Endothelial cell of umbilical vein (primary cell): ENCODE results near the gene CCDC80. TPM values are rescaled to one million over a fixed set of nuclear protein-coding genes. Genes with fewer than 3 reads are reported as not detected.

Source experiments
- BruUV-seq: library from RNA; stranded (reverse); fragments of 400-500 nt; replicated peaks from 2 replicates; lab custom pipeline; 2021; lab: Mats Ljungman, UMichigan
- CTCF ChIA-PET: fragments of 300-600, 350-600 bp; sonication (Branson Sonifier 250); formaldehyde crosslinking; loops from one replicate; lab custom pipeline; 2021; ENCODE audit warnings: antibody characterized with exemption, inconsistent platforms; lab: Charles Lee
- POLR2A ChIA-PET: fragments of 300-600, 350-600 bp; sonication (Branson Sonifier 250); formaldehyde crosslinking; loops from one replicate; lab custom pipeline; 2021; ENCODE audit warnings: antibody characterized with exemption, inconsistent platforms; lab: Charles Lee
- DNase-seq: peaks from one replicate; pipeline ENCODE4 v3.0.0-alpha.2; 2011; ENCODE audit warnings: low read depth, low spot score
- FAIRE-seq: peaks from 2 replicates; lab custom pipeline; 2011; peaks lifted over from hg19 to GRCh38; lab: Jason Lieb, UNC
- H2AFZ ChIP-seq: 2 replicates; pipeline ENCODE4 v1.6.0; 2012; ENCODE audit warnings: low read depth, low read length, control low read depth, inconsistent platforms
- H3K27ac ChIP-seq: 2 replicates; pipeline ENCODE4 v1.5.1; 2011; ENCODE audit warnings: low read depth, mild to moderate bottlenecking, control low read depth, low read length, moderate library complexity; ENCODE audit not compliant: insufficient read depth
- H3K27me3 ChIP-seq, 2 experiments: 2 replicates each; pipeline versions ENCODE4 v1.6.0 to v1.6.1; 2011; ENCODE audit warnings: low read length in 2 of 2, mixed read lengths in 1 of 2; ENCODE audit not compliant: control insufficient read depth in 2 of 2, insufficient read depth in 2 of 2
- H3K36me3 ChIP-seq, 2 experiments: 2 replicates in 1 of 2; 3 replicates in 1 of 2; pipeline ENCODE4 v1.5.1; 2011; ENCODE audit warnings: low read length in 2 of 2, mild to moderate bottlenecking in 1 of 2, moderate library complexity in 1 of 2; ENCODE audit not compliant: control insufficient read depth in 2 of 2, insufficient read depth in 2 of 2; ENCODE audit errors: extremely low read depth in 1 of 2
- H3K4me1 ChIP-seq: 3 replicates; pipeline ENCODE4 v1.5.1; 2011; ENCODE audit warnings: mild to moderate bottlenecking, low read length; ENCODE audit not compliant: control insufficient read depth, insufficient read depth; ENCODE audit errors: extremely low read depth
- H3K4me2 ChIP-seq: 2 replicates; pipeline ENCODE4 v1.6.1; 2011; ENCODE audit warnings: low read length, control low read depth, mixed read lengths; ENCODE audit not compliant: insufficient read depth
- H3K4me3 ChIP-seq, 3 experiments: fragments of 200-600 bp in 1 of 3; sonication (generic), shearing (Covaris generic) in 1 of 3; replicated peaks in 1 of 3; 2 replicates each; pipeline ENCODE4 v1.5.1; 2011 to 2016; ENCODE audit warnings: control low read depth in 3 of 3, low read length in 3 of 3, mild to moderate bottlenecking in 2 of 3, inconsistent platforms in 1 of 3, low read depth in 1 of 3, moderate library complexity in 1 of 3; ENCODE audit not compliant: insufficient read depth in 1 of 3
- H3K79me2 ChIP-seq: 2 replicates; pipeline ENCODE4 v1.6.0; 2012; ENCODE audit warnings: low read length, inconsistent platforms; ENCODE audit not compliant: control insufficient read depth, insufficient read depth
- H3K9ac ChIP-seq: replicated peaks from 2 replicates; pipeline ENCODE3; 2011; ENCODE audit warnings: low read length, control low read depth; ENCODE audit not compliant: insufficient read depth; ENCODE audit errors: extremely low read depth
- H3K9me1 ChIP-seq: replicated peaks from 3 replicates; pipeline ENCODE4 v1.6.0; 2011; ENCODE audit warnings: mild to moderate bottlenecking, low read length; ENCODE audit not compliant: control insufficient read depth, insufficient read depth; ENCODE audit errors: extremely low read depth
- H3K9me3 ChIP-seq: replicated peaks from 2 replicates; pipeline ENCODE4 v1.5.1; 2012; ENCODE audit warnings: low read length, inconsistent platforms; ENCODE audit not compliant: control insufficient read depth, insufficient read depth
- H4K20me1 ChIP-seq: replicated peaks from 2 replicates; pipeline ENCODE3; 2011; ENCODE audit warnings: mild to moderate bottlenecking, low read length; ENCODE audit not compliant: control insufficient read depth, insufficient read depth; ENCODE audit errors: extremely low read depth
- CTCF ChIP-seq, 2 donors: IDR thresholded peaks; 1 replicate in 1 of 2; 2 replicates in 1 of 2; pipeline ENCODE4 v1.5.1; 2011; ENCODE audit warnings: low read length in 2 of 2, mild to moderate bottlenecking in 2 of 2, moderate library complexity in 2 of 2, control low read depth in 1 of 2, inconsistent platforms in 1 of 2, low read depth in 1 of 2; ENCODE audit not compliant: insufficient read depth in 1 of 2; ENCODE audit errors: extremely low read depth in 1 of 2
- EZH2 ChIP-seq: IDR thresholded peaks from 2 replicates; pipeline ENCODE4 v1.6.1; 2012; ENCODE audit warnings: borderline replicate concordance, low read depth, mild to moderate bottlenecking, moderate library complexity, low read length, inconsistent platforms; ENCODE audit not compliant: severe bottlenecking
- FOS ChIP-seq: IDR thresholded peaks from 2 replicates; pipeline ENCODE4 v1.6.1; 2011; ENCODE audit warnings: mild to moderate bottlenecking, low read length, moderate library complexity, borderline replicate concordance; ENCODE audit not compliant: insufficient read depth
- GATA2 ChIP-seq: IDR thresholded peaks from 2 replicates; pipeline ENCODE4 v1.7.0; 2011; ENCODE audit warnings: low read depth, mild to moderate bottlenecking, moderate library complexity, mixed read lengths, low read length; ENCODE audit not compliant: insufficient read length, insufficient read depth
- JUN ChIP-seq: IDR thresholded peaks from 2 replicates; pipeline ENCODE4 v1.6.1; 2011; ENCODE audit warnings: borderline replicate concordance, low read depth; ENCODE audit not compliant: insufficient read length, insufficient read depth
- MYC ChIP-seq: IDR thresholded peaks from one replicate; pipeline ENCODE4 v1.6.1; 2011; ENCODE audit warnings: mild to moderate bottlenecking, low read depth, low read length
- POLR2A ChIP-seq: IDR thresholded peaks from 2 replicates; pipeline ENCODE4 v1.6.1; 2012; ENCODE audit warnings: low read depth, mild to moderate bottlenecking, control low read depth, low read length
- POLR2AphosphoS5 ChIP-seq: IDR thresholded peaks from 2 replicates; pipeline ENCODE4 v1.6.1; 2012; ENCODE audit warnings: low read depth, mild to moderate bottlenecking, control low read depth, low read length, moderate library complexity; ENCODE audit not compliant: insufficient read depth
- dilution Hi-C: fragments of 300-500 bp; cut with MboI; formaldehyde crosslinking; loops from one replicate; pipeline ENCODE4 v1.15.0; 2019; ENCODE audit warnings: low sequenced_read_pairs; ENCODE audit not compliant: extremely low pct_ligation_motif_present
- intact Hi-C: fragments of 100-400 bp; cut with micrococcal nuclease; formaldehyde crosslinking; loops from one replicate; pipeline ENCODE4 v1.10.0; 2022
- polyA plus RNA-seq, 4 experiments: library from polyadenylated mRNA; depleted of rRNA in 3 of 4; stranded (reverse) in 3 of 4; unstranded in 1 of 4; fragments of >200 nt; gene quantifications; 2 replicates each; pipeline versions ENCODE4 v1.2.1 to v1.2.3, GENCODE V29; 2011 to 2012; ENCODE audit warnings: missing spikeins in 1 of 4
- total RNA-seq: library from RNA; stranded (reverse); gene quantifications from 2 replicates; pipeline ENCODE4 v1.2.3, GENCODE V29; 2021
- TF ChIP-seq, protein P1 (sequence below): IDR thresholded peaks from 2 replicates; pipeline ENCODE4 v1.6.1; 2011; ENCODE audit not compliant: insufficient read depth, insufficient read length

The CCDC80 gene
- total and polyA plus RNA-seq, 2 donors (not counting 3 experiments of a cell fraction or from before 2014, with no cell fraction given) = 28.4 to 77.2 TPM

DNA sequence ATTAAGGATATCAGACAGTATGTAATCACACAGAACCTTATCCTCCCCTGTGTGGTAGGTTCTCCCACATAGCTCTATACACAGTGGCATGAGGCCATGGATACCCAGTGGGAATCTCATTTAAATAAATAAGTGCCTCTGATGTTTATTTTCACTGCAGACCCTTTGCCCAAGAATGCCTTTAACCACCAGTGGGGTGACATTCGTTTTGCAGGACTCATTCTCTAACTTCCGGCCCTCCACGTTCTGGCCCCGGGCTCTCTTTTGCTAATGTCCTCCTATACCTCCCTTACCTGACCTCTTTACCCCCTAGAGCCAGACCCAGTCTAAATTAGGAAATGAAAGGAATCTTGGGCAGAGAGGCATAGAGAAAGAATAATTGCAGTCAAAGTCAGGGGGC lies 8.3 kb downstream of the CCDC80 start:
- Histone ChIP-seq H3K9me1 (no peaks in the 10 kb centered on the region), H2AFZ (no peak overlapping the region), H3K36me3 (no peaks in the 10 kb centered on the region), H3K4me1 (peaks cover 43% of the 10 kb centered on the region), H4K20me1 (no peaks in the 10 kb centered on the region), H3K9ac (no peak overlapping the region), H3K27me3 (no peaks in the 10 kb centered on the region), H3K4me3 (no peak overlapping the region), H3K79me2 (no peaks in the 10 kb centered on the region), H3K27ac (no peak overlapping the region), H3K9me3 (no peaks in the 10 kb centered on the region), H3K4me2 (no peak overlapping the region)
- dilution Hi-C loops (no loop called here), intact Hi-C loops (no loop called here)
- TF ChIP-seq JUN (no peak), POLR2A (no peak), FOS (no peak), GATA2 (no peak), POLR2AphosphoS5 (no peak), EZH2 (no peak)
- TF ChIP-seq, protein P1, sequence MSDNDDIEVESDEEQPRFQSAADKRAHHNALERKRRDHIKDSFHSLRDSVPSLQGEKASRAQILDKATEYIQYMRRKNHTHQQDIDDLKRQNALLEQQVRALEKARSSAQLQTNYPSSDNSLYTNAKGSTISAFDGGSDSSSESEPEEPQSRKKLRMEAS = no peak
- POLR2A ChIA-PET = interaction anchor here (1.3 kb wide), 1 partner anchor 27 kb away, joined by 3 read pairs; no protein-coding TSS in a partner anchor
- CTCF ChIA-PET = interaction anchor here (1.0 to 3.2 kb wide), 2 partner anchors 10 to 26 kb away, joined by 3 to 10 read pairs; no protein-coding TSS in a partner anchor
- no peak for FAIRE-seq
- BruUV-seq = no TSS peak
- no peak for DNase-seq

DNA sequence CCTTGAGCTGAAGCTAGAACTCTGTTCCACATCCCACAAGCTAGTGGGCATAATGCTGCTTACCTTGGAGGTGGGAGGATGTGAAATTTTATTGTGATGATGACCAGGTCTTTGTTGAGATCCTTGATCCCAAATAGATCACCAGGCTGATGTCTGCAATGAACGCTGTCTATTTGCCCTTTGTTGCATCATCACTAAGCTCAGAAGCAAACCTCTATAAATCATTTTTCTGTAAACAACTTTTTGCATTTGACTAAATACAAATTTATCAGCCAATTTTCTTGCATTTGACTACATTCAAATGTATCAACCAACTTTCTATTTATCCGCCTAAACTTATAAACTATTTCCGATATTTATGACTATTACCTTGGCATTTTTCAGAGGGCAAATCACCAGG lies 9.7 kb downstream of the CCDC80 start:
- H3K9me1 ChIP-seq = no peaks in the 10 kb centered on the region
- H3K4me1 ChIP-seq = peaks cover 47% of the 10 kb centered on the region
- no peak overlapping the region for H3K9ac ChIP-seq
- ChIA-PET CTCF (interaction anchor here (1.2 to 3.2 kb wide), 5 partner anchors 9 to 183 kb away, joined by 3 to 10 read pairs (median 3); no protein-coding TSS in a partner anchor), POLR2A (no interaction called here)
- H3K4me2 ChIP-seq = no peak overlapping the region
- H3K4me3 ChIP-seq = no peak overlapping the region
- H4K20me1 ChIP-seq = no peaks in the 10 kb centered on the region
- no peaks in the 10 kb centered on the region for H3K27me3 ChIP-seq
- H3K27ac ChIP-seq = no peak overlapping the region
- no TSS peak for BruUV-seq
- H3K79me2 ChIP-seq = no peaks in the 10 kb centered on the region
- no peak for TF ChIP-seq GATA2
- TF ChIP-seq FOS = no peak
- no peak for TF ChIP-seq CTCF (IDR thresholded peaks at IDR 0.05; ENCODE audit: extremely low read depth in 1 of 2, insufficient read depth in 1 of 2, low read depth in 1 of 2, low read length in 2 of 2)
- TF ChIP-seq JUN = no peak
- TF ChIP-seq MYC = no peak
- no peak for TF ChIP-seq EZH2
- TF ChIP-seq POLR2AphosphoS5 = no peak
- TF ChIP-seq POLR2A = no peak
- TF ChIP-seq, protein P1 = no peak
- no peak overlapping the region for H2AFZ ChIP-seq
- intact Hi-C loops = no loop called here
- FAIRE-seq (no peak), DNase-seq (no peak)
- dilution Hi-C loops = no loop called here
- H3K36me3 ChIP-seq = no peaks in the 10 kb centered on the region
- H3K9me3 ChIP-seq = no peaks in the 10 kb centered on the region
